CD4-positive, alpha-beta T cell (primary cell): ENCODE results near the gene MMP10. TPM values are rescaled to one million over a fixed set of nuclear protein-coding genes. Genes with fewer than 3 reads are reported as not detected.

ENCODE experiments used
- ATAC-seq: fragments of 200-7000 bp; cut with Tn5 transposase; one replicate; pipeline ENCODE4 v1.10.0; 2022; ENCODE audit warnings: mild to moderate bottlenecking; ENCODE audit not compliant: poor library complexity
- CTCF ChIA-PET: fragments of 350-600 bp; sonication (Branson Sonifier 250); formaldehyde crosslinking; loops from one replicate; lab custom pipeline; 2021; ENCODE audit warnings: antibody characterized with exemption, inconsistent platforms; lab: Charles Lee
- POLR2A ChIA-PET: fragments of 350-600 bp; sonication (Branson Sonifier 250); formaldehyde crosslinking; loops from one replicate; lab custom pipeline; 2021; ENCODE audit warnings: antibody characterized with exemption, inconsistent platforms; lab: Charles Lee
- DNase-seq, 14 experiments: peaks; one replicate each; pipeline ENCODE4 v3.0.0-alpha.2; 2013 to 2020; ENCODE audit warnings: mixed read lengths in 2 of 14
- H3K27ac ChIP-seq, 2 donors: one replicate each; pipeline versions ENCODE4 v1.5.1 to v1.7.0; 2013; ENCODE audit warnings: low read length in 2 of 2, low read depth in 1 of 2, mild to moderate bottlenecking in 1 of 2
- H3K27me3 ChIP-seq, 2 experiments: 1 replicate in 1 of 2; 2 replicates in 1 of 2; pipeline versions ENCODE4 v1.6.1 to v1.7.0; 2013; ENCODE audit warnings: low read length in 2 of 2, control low read depth in 1 of 2, mild to moderate bottlenecking in 1 of 2, moderate library complexity in 1 of 2; ENCODE audit not compliant: insufficient read depth in 2 of 2, control insufficient read depth in 1 of 2
- H3K36me3 ChIP-seq: one replicate; pipeline ENCODE4 v1.6.1; 2013; ENCODE audit warnings: low read length, control low read depth; ENCODE audit not compliant: insufficient read depth
- H3K4me1 ChIP-seq: one replicate; pipeline ENCODE4 v1.6.1; 2013; ENCODE audit warnings: low read length, control low read depth; ENCODE audit not compliant: insufficient read depth
- H3K4me3 ChIP-seq: one replicate; pipeline ENCODE4 v1.5.1; 2013; ENCODE audit warnings: mild to moderate bottlenecking, low read length, moderate library complexity
- H3K9me3 ChIP-seq, 2 experiments: 1 replicate in 1 of 2; 2 replicates in 1 of 2; pipeline versions ENCODE4 v1.6.1 to v1.7.0; 2013; ENCODE audit warnings: low read length in 2 of 2, mild to moderate bottlenecking in 2 of 2, control low read depth in 1 of 2, moderate library complexity in 1 of 2; ENCODE audit not compliant: control insufficient read depth in 1 of 2, insufficient read depth in 1 of 2
- H3K27ac Mint-ChIP-seq: one replicate; pipeline ENCODE4 v1.8.0; 2020; ENCODE audit warnings: mixed read lengths
- H3K27me3 Mint-ChIP-seq: one replicate; pipeline ENCODE4 v1.8.0; 2021; ENCODE audit warnings: mixed read lengths
- H3K36me3 Mint-ChIP-seq: one replicate; pipeline ENCODE4 v1.8.0; 2021; ENCODE audit warnings: low read depth, mixed read lengths
- H3K4me1 Mint-ChIP-seq: one replicate; pipeline ENCODE4 v1.8.0; 2021; ENCODE audit warnings: low read depth, mixed read lengths
- H3K4me3 Mint-ChIP-seq: one replicate; pipeline ENCODE4 v1.8.0; 2020; ENCODE audit warnings: mild to moderate bottlenecking, mixed read lengths
- H3K9me3 Mint-ChIP-seq: one replicate; pipeline ENCODE4 v1.8.0; 2020; ENCODE audit warnings: mixed read lengths
- intact Hi-C, 2 experiments: fragments of 100-400 bp; cut with DNase I in 1 of 2; cut with micrococcal nuclease in 1 of 2; formaldehyde crosslinking; loops; one replicate each; pipeline versions ENCODE4 v1.15.1 to v1.9.0; 2023 to 2025; cut with DNase I, micrococcal nuclease
- total RNA-seq, 174 experiments: library from RNA in 2 of 174; stranded (reverse) in 2 of 174; gene quantifications; one replicate each; pipeline ENCODE4 v1.2.3 and lab custom pipeline; 2021 to 2026
- TF ChIP-seq, protein P1 (sequence below): fragments of 200-600 bp; IDR thresholded peaks from one replicate; pipeline ENCODE4 v1.8.0; 2022; ENCODE audit warnings: antibody characterized with exemption, mild to moderate bottlenecking

Gene MMP10
- total RNA-seq, 2 experiments from 2014 or later, result not detected

- Histone ChIP-seq H3K9me3 (no peaks in the 10 kb centered on the region), H3K4me3 (no peak overlapping the region), H3K27me3 (peaks cover 0 to 6% of the 10 kb centered on the region in 2 experiments), H3K36me3 (no peaks in the 10 kb centered on the region), H3K27ac (no peak overlapping the region), H3K4me1 (no peaks in the 10 kb centered on the region)
- ChIA-PET POLR2A (no interaction called here), CTCF (no interaction called here)
- no peaks in the 10 kb centered on the region for H3K36me3 Mint-ChIP-seq
- TF ChIP-seq, protein P1, sequence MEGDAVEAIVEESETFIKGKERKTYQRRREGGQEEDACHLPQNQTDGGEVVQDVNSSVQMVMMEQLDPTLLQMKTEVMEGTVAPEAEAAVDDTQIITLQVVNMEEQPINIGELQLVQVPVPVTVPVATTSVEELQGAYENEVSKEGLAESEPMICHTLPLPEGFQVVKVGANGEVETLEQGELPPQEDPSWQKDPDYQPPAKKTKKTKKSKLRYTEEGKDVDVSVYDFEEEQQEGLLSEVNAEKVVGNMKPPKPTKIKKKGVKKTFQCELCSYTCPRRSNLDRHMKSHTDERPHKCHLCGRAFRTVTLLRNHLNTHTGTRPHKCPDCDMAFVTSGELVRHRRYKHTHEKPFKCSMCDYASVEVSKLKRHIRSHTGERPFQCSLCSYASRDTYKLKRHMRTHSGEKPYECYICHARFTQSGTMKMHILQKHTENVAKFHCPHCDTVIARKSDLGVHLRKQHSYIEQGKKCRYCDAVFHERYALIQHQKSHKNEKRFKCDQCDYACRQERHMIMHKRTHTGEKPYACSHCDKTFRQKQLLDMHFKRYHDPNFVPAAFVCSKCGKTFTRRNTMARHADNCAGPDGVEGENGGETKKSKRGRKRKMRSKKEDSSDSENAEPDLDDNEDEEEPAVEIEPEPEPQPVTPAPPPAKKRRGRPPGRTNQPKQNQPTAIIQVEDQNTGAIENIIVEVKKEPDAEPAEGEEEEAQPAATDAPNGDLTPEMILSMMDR, result no peak
- no peaks in the 10 kb centered on the region for H3K4me1 Mint-ChIP-seq
- ATAC-seq, result no peak
- no peak overlapping the region for H3K27ac Mint-ChIP-seq
- no peak overlapping the region for H3K4me3 Mint-ChIP-seq
- intact Hi-C loops, result no loop called here
- DNase-seq, result no peak
- peaks cover 10% of the 10 kb centered on the region for H3K27me3 Mint-ChIP-seq
- H3K9me3 Mint-ChIP-seq, result no peaks in the 10 kb centered on the region
Measured at GRCh38 chr11:102788334-102788995, 8.0 kb upstream of the MMP10 start.

GRCh38 chr11:102784380-102784779 is 4.0 kb upstream of the MMP10 start:
- Histone ChIP-seq H3K4me1 (no peaks in the 10 kb centered on the region), H3K27ac (no peak overlapping the region), H3K27me3 (peaks cover 0 to 6% of the 10 kb centered on the region in 2 experiments), H3K36me3 (no peaks in the 10 kb centered on the region), H3K9me3 (no peaks in the 10 kb centered on the region), H3K4me3 (no peak overlapping the region)
- CTCF ChIA-PET, result no interaction called here
- ATAC-seq, result no peak
- TF ChIP-seq, protein P1, result no peak
- Mint-ChIP-seq H3K4me1 (no peaks in the 10 kb centered on the region), H3K27me3 (peaks cover 18% of the 10 kb centered on the region), H3K4me3 (no peak overlapping the region), H3K9me3 (no peaks in the 10 kb centered on the region), H3K27ac (no peak overlapping the region), H3K36me3 (no peaks in the 10 kb centered on the region)
- POLR2A ChIA-PET, result no interaction called here
- intact Hi-C loops, result no loop called here
- no peak for DNase-seq

DNA sequence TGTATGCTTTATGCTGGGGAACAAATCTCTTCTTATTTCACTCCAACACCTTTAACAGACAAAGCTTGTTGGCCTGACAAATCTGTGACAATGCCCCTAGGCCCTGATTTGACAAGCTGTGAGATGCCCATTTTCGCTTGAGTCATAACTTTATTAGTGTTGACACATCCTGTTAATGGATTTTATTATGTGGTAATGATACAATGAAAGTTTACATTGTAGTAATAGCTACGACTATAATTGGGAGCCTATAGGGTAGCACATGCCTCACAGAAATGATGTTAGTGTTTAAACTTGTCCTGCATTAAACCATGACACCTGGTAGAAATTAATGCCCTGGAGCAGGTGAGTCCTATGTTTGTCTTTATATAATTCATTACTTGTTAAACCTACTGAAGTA is 3.3 kb upstream of the MMP10 start:
- H3K27me3 Mint-ChIP-seq, result peaks cover 18% of the 10 kb centered on the region
- POLR2A ChIA-PET, result no interaction called here
- H3K9me3 Mint-ChIP-seq, result no peaks in the 10 kb centered on the region
- Histone ChIP-seq H3K9me3 (no peaks in the 10 kb centered on the region), H3K27ac (no peak overlapping the region), H3K36me3 (no peaks in the 10 kb centered on the region), H3K27me3 (peaks cover 0 to 6% of the 10 kb centered on the region in 2 experiments), H3K4me1 (no peaks in the 10 kb centered on the region), H3K4me3 (no peak overlapping the region)
- DNase-seq (no peak), ATAC-seq (no peak)
- no peaks in the 10 kb centered on the region for H3K36me3 Mint-ChIP-seq
- TF ChIP-seq, protein P1, result no peak
- intact Hi-C loops, result no loop called here
- no peak overlapping the region for H3K4me3 Mint-ChIP-seq
- CTCF ChIA-PET, result no interaction called here
- H3K27ac Mint-ChIP-seq, result no peak overlapping the region
- no peaks in the 10 kb centered on the region for H3K4me1 Mint-ChIP-seq
